HepG2 (cell line): ENCODE data around the gene CLEC19A. TPM values are rescaled to one million over a fixed set of nuclear protein-coding genes. Genes with fewer than 3 reads are reported as not detected.
A peak's percentile ranks its signal among the peaks of the same experiment; 100 is the strongest.

Experiments
- ATAC-seq: fragments of 200-7000 bp; cut with Tn5 transposase; 3 replicates; pipeline ENCODE4 v1.9.1; 2020; ENCODE audit warnings: mild to moderate bottlenecking, moderate library complexity
- BruUV-seq: library from RNA; stranded (reverse); fragments of 400-500 nt; replicated peaks from 2 replicates; lab custom pipeline; 2021; lab: Mats Ljungman, UMichigan
- CTCF ChIA-PET: fragments of 300-600 bp; formaldehyde crosslinking; extraction: SDS; loops from one replicate; lab custom pipeline; 2021; ENCODE audit warnings: low total read pairs, inconsistent platforms, low intra/inter-chr PET ratio; lab: Yijun Ruan, JAX
- POLR2A ChIA-PET: fragments of 350-600 bp; sonication (Branson Sonifier 250); formaldehyde crosslinking; loops from one replicate; lab custom pipeline; 2020; ENCODE audit warnings: antibody characterized with exemption, inconsistent platforms; lab: Yijun Ruan, JAX
- DNase-seq: peaks from one replicate; pipeline ENCODE4 v3.0.0-alpha.2; 2015; ENCODE audit warnings: low spot score
- FAIRE-seq: peaks from 3 replicates; lab custom pipeline; 2011; peaks lifted over from hg19 to GRCh38; lab: Jason Lieb, UNC
- H2AFZ ChIP-seq: one replicate; pipeline ENCODE4 v1.6.1; 2011; ENCODE audit warnings: low read length, inconsistent platforms
- H3K27ac ChIP-seq: fragments of 300-600 bp; 3 replicates; pipeline ENCODE4 v1.8.0; 2011; ENCODE audit warnings: mixed run types, mild to moderate bottlenecking, mixed read lengths, low read length, inconsistent platforms; ENCODE audit not compliant: insufficient read depth; ENCODE audit errors: extremely low read length
- H3K27me3 ChIP-seq, 2 experiments: fragments of 200-600 bp in 1 of 2; 2 replicates in 1 of 2; 3 replicates in 1 of 2; pipeline versions ENCODE4 v1.6.0 to v1.8.0; 2011; ENCODE audit warnings: low read length in 2 of 2, mild to moderate bottlenecking in 2 of 2, moderate library complexity in 2 of 2, inconsistent platforms in 1 of 2; ENCODE audit not compliant: insufficient read depth in 2 of 2, control insufficient read depth in 1 of 2
- H3K36me3 ChIP-seq, 2 experiments: fragments of 200-600 bp in 1 of 2; replicated peaks in 1 of 2; 2 replicates in 1 of 2; 3 replicates in 1 of 2; pipeline versions ENCODE4 v1.5.1 to v1.8.0; 2011; ENCODE audit warnings: low read length in 2 of 2, inconsistent platforms in 1 of 2; ENCODE audit not compliant: insufficient read depth in 2 of 2, control insufficient read depth in 1 of 2
- H3K4me1 ChIP-seq: 2 replicates; pipeline ENCODE4 v1.5.1; 2012; ENCODE audit warnings: low read length, inconsistent platforms; ENCODE audit not compliant: insufficient read depth
- H3K4me2 ChIP-seq: 2 replicates; pipeline ENCODE4 v1.6.0; 2011; ENCODE audit warnings: low read depth, low read length, inconsistent platforms
- H3K4me3 ChIP-seq, 3 experiments: fragments of 200-600 bp in 1 of 3; sonication (generic), shearing (Covaris generic) in 1 of 3; replicated peaks in 1 of 3; 2 replicates each; pipeline ENCODE4 v1.5.1; 2011 to 2016; ENCODE audit warnings: low read length in 3 of 3, inconsistent platforms in 2 of 3, low read depth in 2 of 3, mild to moderate bottlenecking in 2 of 3, control low read depth in 1 of 3, mixed read lengths in 1 of 3; ENCODE audit not compliant: insufficient read depth in 1 of 3
- H3K79me2 ChIP-seq: one replicate; pipeline ENCODE4 v1.6.1; 2011; ENCODE audit warnings: low read length, inconsistent platforms; ENCODE audit not compliant: insufficient read depth
- H3K9ac ChIP-seq: 2 replicates; pipeline ENCODE4 v1.6.0; 2011; ENCODE audit warnings: mild to moderate bottlenecking, low read depth, low read length, inconsistent platforms; ENCODE audit not compliant: insufficient read depth
- H3K9me3 ChIP-seq: 2 replicates; pipeline ENCODE4 v1.5.1; 2012; ENCODE audit warnings: mild to moderate bottlenecking, low read length
- H4K20me1 ChIP-seq: 2 replicates; pipeline ENCODE4 v1.6.0; 2011; ENCODE audit warnings: inconsistent platforms, mild to moderate bottlenecking, low read length, moderate library complexity; ENCODE audit not compliant: insufficient read depth
- FOXP1 ChIP-seq, 2 experiments: fragments of 450-650 bp in 1 of 2; IDR thresholded peaks; 2 replicates each; pipeline ENCODE4 v1.6.1; 2017 to 2018; ENCODE audit warnings: antibody characterized with exemption in 1 of 2
- ZNF569 ChIP-seq: sonication (generic); formaldehyde crosslinking; IDR thresholded peaks from 2 replicates; pipeline ENCODE4 v1.5.0; 2020; ENCODE audit warnings: mild to moderate bottlenecking, missing genetic modification reagents, moderate library complexity, borderline replicate concordance
- WGBS: methylation state at CpG from one replicate; pipeline ENCODE4 v1.1.6; 2017; ENCODE audit warnings: low lambda C conversion rate; 5-methylcytosine and 5-hydroxymethylcytosine counted together
- in situ Hi-C: cut with HindIII; loops from 2 replicates; pipeline ENCODE4 v1.10.0; 2017; ENCODE audit warnings: low pct_unique_long_range_greater_than_20kb; ENCODE audit not compliant: extremely low pct_ligation_motif_present
- intact Hi-C: fragments of 100-400 bp; cut with micrococcal nuclease; formaldehyde crosslinking; loops from one replicate; pipeline ENCODE4 v1.10.0; 2022; ENCODE audit not compliant: unreplicated experiment
- polyA plus RNA-seq, 8 experiments: library from polyadenylated mRNA; depleted of rRNA in 3 of 8; stranded (reverse) in 7 of 8; unstranded in 1 of 8; fragments of >200 nt; fragmentation: Illumina TruSeq in 4 of 8; extraction: Trizol in 4 of 8; gene quantifications; 2 replicates each; pipeline versions ENCODE4 v1.2.1 to v1.2.3, GENCODE V29; 2011 to 2016; ENCODE audit warnings: low read depth in 4 of 8, missing spikeins in 1 of 8, mixed read lengths in 1 of 8; ENCODE audit not compliant: insufficient read depth in 1 of 8
- total RNA-seq, 5 experiments: library from RNA; depleted of rRNA; stranded (reverse); fragments of >200 nt; fragmentation: Illumina TruSeq; extraction: Trizol; gene quantifications; 2 replicates each; pipeline ENCODE4 v1.2.3, GENCODE V29; 2016; ENCODE audit warnings: low read depth in 1 of 5
- TF ChIP-seq, protein P1 (sequence below), 2 experiments: fragments of 450-650 bp in 1 of 2; sonication (generic) in 1 of 2; formaldehyde crosslinking in 1 of 2; IDR thresholded peaks; 2 replicates each; pipeline versions ENCODE4 v1.6.1 to v1.8.0; 2016 to 2022; ENCODE audit warnings: antibody characterized with exemption in 1 of 2, mild to moderate bottlenecking in 1 of 2, missing genetic modification reagents in 1 of 2

CLEC19A gene
- total and polyA plus RNA-seq, 2 of the 13 experiments (the other 11 are each of a cell fraction or from before 2014, with no cell fraction given) = not detected

DNA sequence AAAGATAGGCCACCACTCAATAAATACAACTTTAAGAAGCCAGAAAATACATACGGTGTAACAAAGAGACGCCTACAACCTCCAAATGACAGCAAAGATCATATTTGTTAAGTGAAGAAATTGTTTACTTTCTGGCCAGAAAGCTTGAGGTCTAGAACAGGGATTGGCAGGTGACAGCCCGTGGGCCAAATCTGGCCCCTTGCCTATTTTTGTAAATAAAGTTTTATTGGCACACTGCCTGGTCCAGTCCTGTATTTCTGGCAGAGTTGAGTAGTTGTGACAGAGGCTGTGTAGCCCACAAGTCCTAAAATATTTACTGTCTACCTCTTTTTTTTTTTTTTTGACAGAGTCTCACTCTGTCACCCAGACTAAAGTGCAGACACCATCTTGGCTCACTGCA lies 3.4 kb upstream of the CLEC19A start:
- H3K4me1 ChIP-seq = peaks cover 7% of the 10 kb centered on the region; the same call in 1 of the 2 replicates
- H3K27me3 ChIP-seq = no peaks in the 10 kb centered on the region
- H2AFZ ChIP-seq = no peak overlapping the region
- no TSS peak for BruUV-seq
- whole genome bisulfite sequencing = under 1% methylated on average over 3 of the region's 3 CpGs
- intact Hi-C loops = no loop called here
- no peak for ATAC-seq
- H3K9ac ChIP-seq = no peak overlapping the region
- DNase-seq = peak; percentile 24
- ChIA-PET POLR2A (no interaction called here), CTCF (no interaction called here)
- no peak overlapping the region for H3K4me3 ChIP-seq
- no peak for TF ChIP-seq FOXP1 (IDR thresholded peaks at IDR 0.05)
- TF ChIP-seq FOXP1 (CRISPR knock-in tag; IDR thresholded peaks at IDR 0.05) = 0 out of 2 replicates have a peak, but pooled peaks have one; percentile 8
- TF ChIP-seq ZNF569 (CRISPR knock-in tag) = no peak
- TF ChIP-seq, protein P1, sequence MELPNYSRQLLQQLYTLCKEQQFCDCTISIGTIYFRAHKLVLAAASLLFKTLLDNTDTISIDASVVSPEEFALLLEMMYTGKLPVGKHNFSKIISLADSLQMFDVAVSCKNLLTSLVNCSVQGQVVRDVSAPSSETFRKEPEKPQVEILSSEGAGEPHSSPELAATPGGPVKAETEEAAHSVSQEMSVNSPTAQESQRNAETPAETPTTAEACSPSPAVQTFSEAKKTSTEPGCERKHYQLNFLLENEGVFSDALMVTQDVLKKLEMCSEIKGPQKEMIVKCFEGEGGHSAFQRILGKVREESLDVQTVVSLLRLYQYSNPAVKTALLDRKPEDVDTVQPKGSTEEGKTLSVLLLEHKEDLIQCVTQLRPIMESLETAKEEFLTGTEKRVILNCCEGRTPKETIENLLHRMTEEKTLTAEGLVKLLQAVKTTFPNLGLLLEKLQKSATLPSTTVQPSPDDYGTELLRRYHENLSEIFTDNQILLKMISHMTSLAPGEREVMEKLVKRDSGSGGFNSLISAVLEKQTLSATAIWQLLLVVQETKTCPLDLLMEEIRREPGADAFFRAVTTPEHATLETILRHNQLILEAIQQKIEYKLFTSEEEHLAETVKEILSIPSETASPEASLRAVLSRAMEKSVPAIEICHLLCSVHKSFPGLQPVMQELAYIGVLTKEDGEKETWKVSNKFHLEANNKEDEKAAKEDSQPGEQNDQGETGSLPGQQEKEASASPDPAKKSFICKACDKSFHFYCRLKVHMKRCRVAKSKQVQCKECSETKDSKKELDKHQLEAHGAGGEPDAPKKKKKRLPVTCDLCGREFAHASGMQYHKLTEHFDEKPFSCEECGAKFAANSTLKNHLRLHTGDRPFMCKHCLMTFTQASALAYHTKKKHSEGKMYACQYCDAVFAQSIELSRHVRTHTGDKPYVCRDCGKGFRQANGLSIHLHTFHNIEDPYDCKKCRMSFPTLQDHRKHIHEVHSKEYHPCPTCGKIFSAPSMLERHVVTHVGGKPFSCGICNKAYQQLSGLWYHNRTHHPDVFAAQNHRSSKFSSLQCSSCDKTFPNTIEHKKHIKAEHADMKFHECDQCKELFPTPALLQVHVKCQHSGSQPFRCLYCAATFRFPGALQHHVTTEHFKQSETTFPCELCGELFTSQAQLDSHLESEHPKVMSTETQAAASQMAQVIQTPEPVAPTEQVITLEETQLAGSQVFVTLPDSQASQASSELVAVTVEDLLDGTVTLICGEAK (IDR thresholded peaks at IDR 0.05) = peak; percentile 84
- TF ChIP-seq, protein P1 (CRISPR knock-in tag; IDR thresholded peaks at IDR 0.05) = peak; percentile 99
- no peaks in the 10 kb centered on the region for H3K9me3 ChIP-seq
- no peak overlapping the region for H3K27ac ChIP-seq
- no peaks in the 10 kb centered on the region for H3K79me2 ChIP-seq
- no peaks in the 10 kb centered on the region for H3K36me3 ChIP-seq
- FAIRE-seq = no peak
- H4K20me1 ChIP-seq = no peaks in the 10 kb centered on the region
- in situ Hi-C loops = no loop called here
- H3K4me2 ChIP-seq = no peak overlapping the region
